Aorta (tissue), 5 donors: ENCODE data around the gene ME3. TPM values are rescaled to one million over a fixed set of nuclear protein-coding genes. Genes with fewer than 3 reads are reported as not detected.
"Not testable (repeated sequence)": the region's sequence is repeated elsewhere in the genome, so short reads cannot be mapped to it uniquely, and the experiment has no call there.

Experiments used
- ATAC-seq: fragments of 200-7000 bp; cut with Tn5 transposase; one replicate; pipeline ENCODE4 v1.9.1; 2022; ENCODE audit warnings: moderate library complexity; ENCODE audit not compliant: low FRiP score
- DNase-seq, 2 donors: peaks; one replicate each; pipeline ENCODE4 v3.0.0-alpha.2; 2020
- H3K27ac ChIP-seq, 2 donors: one replicate each; pipeline ENCODE4 v1.5.1; 2013; ENCODE audit warnings: low read length in 2 of 2, mild to moderate bottlenecking in 2 of 2, moderate library complexity in 2 of 2, control low read depth in 1 of 2, inconsistent platforms in 1 of 2, low read depth in 1 of 2
- H3K27me3 ChIP-seq, 2 donors: one replicate each; pipeline ENCODE4 v1.6.1; 2013; ENCODE audit warnings: control low read depth in 1 of 2, low read length in 1 of 2, mild to moderate bottlenecking in 1 of 2, moderate library complexity in 1 of 2; ENCODE audit not compliant: insufficient read depth in 2 of 2, control insufficient read depth in 1 of 2
- H3K36me3 ChIP-seq, 2 donors: one replicate each; pipeline ENCODE4 v1.6.1; 2013; ENCODE audit warnings: control low read depth in 1 of 2, low read length in 1 of 2, mild to moderate bottlenecking in 1 of 2; ENCODE audit not compliant: insufficient read depth in 2 of 2, control insufficient read depth in 1 of 2
- H3K4me1 ChIP-seq, 2 donors: one replicate each; pipeline ENCODE4 v1.6.1; 2013; ENCODE audit warnings: low read length in 2 of 2, control low read depth in 1 of 2, mild to moderate bottlenecking in 1 of 2, moderate library complexity in 1 of 2; ENCODE audit not compliant: insufficient read depth in 2 of 2, control insufficient read depth in 1 of 2
- H3K4me3 ChIP-seq, 2 donors: one replicate each; pipeline ENCODE4 v1.5.1; 2013; ENCODE audit warnings: low read length in 2 of 2, control low read depth in 1 of 2, mild to moderate bottlenecking in 1 of 2
- H3K9me3 ChIP-seq: one replicate; pipeline ENCODE4 v1.6.1; 2013; ENCODE audit warnings: mild to moderate bottlenecking, low read length; ENCODE audit not compliant: control insufficient read depth
- WGBS, 2 donors: extraction: QIAGEN DNeasy Blood & Tissue Kit; methylation state at CpG; one replicate each; pipeline ENCODE4 v1.1.7; 2013; 5-methylcytosine and 5-hydroxymethylcytosine counted together
- intact Hi-C, 2 donors: fragments of 100-400 bp; cut with DNase I; formaldehyde crosslinking; loops; one replicate each; pipeline versions ENCODE4 v1.14.2 to v1.15.0; 2022
- polyA plus RNA-seq, 2 donors: library from polyadenylated mRNA; stranded (reverse); fragments of 200-250 nt; gene quantifications; one replicate each; pipeline ENCODE4 v1.2.3, GENCODE V29; 2013
- total RNA-seq, 2 donors: library from RNA; stranded (reverse); fragmentation: NEBNext Ultra II Directional; extraction: Animal tissue kit (Norgen Biotek cat#: 25700); gene quantifications; one replicate each; pipeline ENCODE4 v1.2.1, GENCODE V29; 2021
- donor health status: healthy with polysubstance abuse.
- donor health status: Bipolar disorder and iron deficiency.
- donor health status: DM: no; HTN: no; CAD: no.
- donor health status: DM: no; HTN: no; CAD: no.
- donor health status: DM: yes; HTN: yes; CAD: no.

Gene ME3
- total and polyA plus RNA-seq, 4 donors: 9.5 to 41.0 (median 28.6) TPM

GRCh38 chr11:86666193-86666592 lies 6.2 kb downstream of the ME3 start:
- peaks cover 0 to 4% of the 10 kb centered on the region in 2 donors for H3K36me3 ChIP-seq
- DNase-seq: no peak
- peak overlapping the region in 1 of 2 donors; percentile 49 for H3K27ac ChIP-seq
- peaks cover 2% of the 10 kb centered on the region for H3K9me3 ChIP-seq
- no peak overlapping the region for H3K4me3 ChIP-seq
- 9 to 13% methylated on average over 1 of the region's 1 CpG for WGBS, 2 donors
- H3K4me1 ChIP-seq: peaks cover 0 to 13% of the 10 kb centered on the region in 2 donors
- H3K27me3 ChIP-seq: no peaks in the 10 kb centered on the region
- ATAC-seq: no peak
- intact Hi-C loops: no loop called here

GRCh38 chr11:86664930-86665329 lies 7.5 kb downstream of the ME3 start:
- no peak for ATAC-seq
- WGBS, 2 donors: 97% methylated on average over 3 of the region's 3 CpGs

GRCh38 chr11:86663761-86664160 lies 8.7 kb downstream of the ME3 start:
- WGBS, 2 donors: 39 to 46% methylated on average over 4 of the region's 4 CpGs
- H3K4me1 ChIP-seq: peaks cover 3 to 10% of the 10 kb centered on the region in 2 donors
- intact Hi-C loops: no loop called here
- no peak overlapping the region for H3K27ac ChIP-seq
- no peak overlapping the region for H3K4me3 ChIP-seq
- no peak for ATAC-seq
- no peak for DNase-seq
- no peaks in the 10 kb centered on the region for H3K27me3 ChIP-seq
- peaks cover 0 to 5% of the 10 kb centered on the region in 2 donors for H3K36me3 ChIP-seq
- H3K9me3 ChIP-seq: peaks cover 2% of the 10 kb centered on the region

More at GRCh38 chr11:86664930-86665329, 7.5 kb downstream of the ME3 start:
- peaks cover 0 to 5% of the 10 kb centered on the region in 2 donors for H3K36me3 ChIP-seq
- DNase-seq: no peak
- peaks cover 3 to 13% of the 10 kb centered on the region in 2 donors for H3K4me1 ChIP-seq
- no peak overlapping the region for H3K27ac ChIP-seq
- no peak overlapping the region for H3K4me3 ChIP-seq
- intact Hi-C loops: no loop called here
- H3K27me3 ChIP-seq: no peaks in the 10 kb centered on the region
- peaks cover 2% of the 10 kb centered on the region for H3K9me3 ChIP-seq

GRCh38 chr11:86663291-86663690 lies 9.1 kb downstream of the ME3 start:
- DNase-seq (no peak), ATAC-seq (no peak)
- Histone ChIP-seq H3K4me1 (peaks cover 3 to 9% of the 10 kb centered on the region in 2 donors), H3K27me3 (no peaks in the 10 kb centered on the region), H3K4me3 (no peak overlapping the region), H3K27ac (no peak overlapping the region), H3K36me3 (peaks cover 0 to 5% of the 10 kb centered on the region in 2 donors), H3K9me3 (peaks cover 2% of the 10 kb centered on the region)
- intact Hi-C loops: no loop called here
- 91% methylated on average over 3 of the region's 3 CpGs for WGBS, 2 donors

- Histone ChIP-seq H3K27ac (no peak overlapping the region), H3K9me3 (peaks cover 2% of the 10 kb centered on the region), H3K4me1 (peaks cover 3 to 5% of the 10 kb centered on the region in 2 donors), H3K36me3 (peaks cover 0 to 5% of the 10 kb centered on the region in 2 donors), H3K4me3 (no peak overlapping the region), H3K27me3 (no peaks in the 10 kb centered on the region)
- 98 to 99% methylated on average over 2 of the region's 2 CpGs for WGBS, 2 donors
- ATAC-seq (no peak), DNase-seq (no peak)
- intact Hi-C loops: no loop called here
These were observed 11.7 kb downstream of the ME3 start for GRCh38 chr11:86660736-86661135.

GRCh38 chr11:86660088-86660487 lies 12.3 kb downstream of the ME3 start:
- peaks cover 0 to 5% of the 10 kb centered on the region in 2 donors for H3K36me3 ChIP-seq
- H3K4me1 ChIP-seq: peaks cover 3 to 5% of the 10 kb centered on the region in 2 donors
- H3K4me3 ChIP-seq: no peak overlapping the region
- 57 to 59% methylated on average over 2 of the region's 2 CpGs for WGBS, 2 donors
- H3K9me3 ChIP-seq: peaks cover 2% of the 10 kb centered on the region
- no peaks in the 10 kb centered on the region for H3K27me3 ChIP-seq
- intact Hi-C loops: no loop called here
- no peak overlapping the region for H3K27ac ChIP-seq
- ATAC-seq (peak; percentile 80), DNase-seq (no peak)

- no peak overlapping the region for H3K4me3 ChIP-seq
- ATAC-seq: no peak
- H3K36me3 ChIP-seq: peaks cover 0 to 2% of the 10 kb centered on the region in 2 donors
- H3K4me1 ChIP-seq: peaks cover 2 to 3% of the 10 kb centered on the region in 2 donors
- no peak for DNase-seq
- no peaks in the 10 kb centered on the region for H3K27me3 ChIP-seq
- H3K27ac ChIP-seq: peak overlapping the region in 1 of 2 donors; percentile 7
- no peaks in the 10 kb centered on the region for H3K9me3 ChIP-seq
- intact Hi-C loops: no loop called here
- 13 to 16% methylated on average over 1 of the region's 1 CpG for WGBS, 2 donors
These were observed 13.9 kb downstream of the ME3 start for GRCh38 chr11:86658534-86658933.

- H3K4me1 ChIP-seq, H3K9me3 ChIP-seq, H3K4me3 ChIP-seq, H3K36me3 ChIP-seq, H3K27me3 ChIP-seq, H3K27ac ChIP-seq, ATAC-seq, intact Hi-C loops, DNase-seq: not testable (repeated sequence)
- 62 to 63% methylated on average over 3 of the region's 3 CpGs for WGBS, 2 donors
These were observed 27.2 kb downstream of the ME3 start for GRCh38 chr11:86645212-86645611.

GRCh38 chr11:86644291-86644690 lies 28.1 kb downstream of the ME3 start:
- ATAC-seq: no peak
- Histone ChIP-seq H3K4me1 (peaks cover 4 to 5% of the 10 kb centered on the region in 2 donors), H3K9me3 (no peaks in the 10 kb centered on the region), H3K4me3 (no peak overlapping the region), H3K36me3 (no peaks in the 10 kb centered on the region), H3K27me3 (no peaks in the 10 kb centered on the region), H3K27ac (no peak overlapping the region)
- 86 to 95% methylated on average over 2 of the region's 2 CpGs for WGBS, 2 donors
- intact Hi-C loops: loop anchor here in 1 of 2 donors (5.0 kb wide), 2 partner anchors 98 to 283 kb away; no protein-coding TSS in a partner anchor
- no peak for DNase-seq
